Muscle of back (tissue), 11 donors: ENCODE measurements around the gene GGNBP2. TPM values are rescaled to one million over a fixed set of nuclear protein-coding genes. Genes with fewer than 3 reads are reported as not detected.

Experiments used
- DNase-seq, 3 donors: peaks; one replicate each; pipeline versions ENCODE4 v3.0.0 to v3.0.0-alpha.2; 2013
- polyA plus RNA-seq, 10 donors: library from polyadenylated mRNA; unstranded; fragments of 120-200 nt; gene quantifications; one replicate each; pipeline ENCODE4 v1.2.1, GENCODE V29; 2013; ENCODE audit not compliant: insufficient read length in 10 of 10

Gene GGNBP2
- polyA plus RNA-seq, 10 donors: 38.7 to 68.7 (median 54.9) TPM

DNA sequence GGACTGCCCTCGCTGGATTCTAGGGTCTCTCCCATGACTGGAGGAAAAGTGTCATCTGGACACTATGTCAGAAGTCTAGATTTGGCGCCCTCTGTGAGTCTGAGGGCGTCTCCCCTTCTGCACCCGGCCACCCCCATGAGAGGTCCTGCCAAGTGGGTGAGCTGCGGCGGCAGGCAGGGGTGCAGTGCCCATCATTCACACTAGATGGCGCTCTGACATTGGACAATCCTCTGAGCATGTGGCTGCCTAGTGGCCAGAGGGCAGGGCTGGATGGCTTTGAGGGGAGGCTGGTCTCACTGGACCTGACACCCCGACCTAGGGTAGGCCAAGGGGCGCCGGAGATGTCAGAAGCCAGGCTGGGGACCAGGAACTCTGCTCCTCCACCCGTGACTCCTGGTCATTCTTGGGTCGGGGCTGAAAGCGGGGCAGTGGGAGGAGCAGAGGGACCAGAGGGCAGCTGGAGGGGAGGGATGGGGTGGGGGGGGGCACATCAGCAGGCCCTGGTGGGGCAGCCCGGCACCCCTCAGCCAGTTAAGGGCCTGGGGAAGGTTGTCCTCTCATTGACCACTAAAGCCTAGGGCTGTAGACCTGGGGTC lies 84.6 kb downstream of the GGNBP2 start:
- peak; percentile 41 to 84 (median 60) for DNase-seq

DNA sequence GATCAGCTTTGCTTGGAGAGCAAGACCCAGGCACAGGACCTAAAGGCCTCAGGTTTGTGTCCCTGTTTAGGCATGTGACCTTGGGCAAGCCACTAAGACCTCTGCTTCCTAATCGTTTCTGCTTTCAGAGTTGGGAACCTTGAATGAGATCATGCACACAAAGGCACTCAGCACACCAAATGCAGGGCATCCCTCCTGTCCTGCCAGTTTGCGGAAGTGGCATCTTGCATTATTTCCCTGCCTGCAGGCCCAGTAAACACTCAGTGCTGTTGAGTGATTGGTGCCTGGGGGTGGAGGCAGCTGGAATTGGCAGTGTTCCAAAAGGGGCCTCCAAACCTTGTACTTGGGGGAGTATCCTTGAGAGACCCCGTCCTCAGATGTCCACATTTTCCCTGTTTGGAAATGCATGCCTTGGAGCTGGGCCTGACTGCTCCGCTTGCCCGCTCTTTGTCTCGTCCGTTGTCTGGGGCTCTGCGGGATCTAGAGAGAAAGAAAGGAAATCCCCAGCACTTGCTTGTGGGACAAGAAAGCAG lies 85.3 kb downstream of the GGNBP2 start:
- DNase-seq: no peak

DNA sequence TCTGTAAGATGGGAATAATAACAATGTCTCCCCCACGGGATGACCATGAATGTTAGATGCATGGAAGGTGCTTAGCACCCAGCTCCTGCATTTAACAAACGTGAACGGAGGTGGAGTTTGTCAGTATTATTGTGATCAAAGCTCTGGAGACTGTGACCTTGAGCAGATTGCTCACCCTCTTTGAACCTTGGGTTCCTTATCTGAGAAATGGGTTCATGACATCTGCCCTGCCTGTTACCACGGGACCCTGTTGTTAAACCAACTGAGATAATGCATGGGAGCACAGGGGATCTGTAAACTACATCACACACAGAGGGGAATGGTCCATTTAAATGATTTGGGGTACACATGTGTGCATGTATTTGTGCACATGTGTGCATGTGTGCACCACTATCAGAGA lies 86.3 kb downstream of the GGNBP2 start:
- no peak for DNase-seq

- no peak for DNase-seq
These were observed 88.4 kb downstream of the GGNBP2 start for GRCh38 chr17:36632916-36633771.

Other genes starting within 250 kb of the GGNBP2 start
- gene TBC1D3G, start 221.0 kb upstream of the GGNBP2 start, polyA plus RNA-seq: 1 to 10 TPM in 2 of 10 donors, not detected in 8; 1.4 to 1.9 TPM
- 1 to 10 TPM in 1 of 10 donors, not detected in 9; 9.4 TPM for gene TBC1D3H, start 156.5 kb upstream of the GGNBP2 start, polyA plus RNA-seq
- 10 to 100 TPM; 48.3 to 63.5 (median 54.7) TPM for gene ZNHIT3, start 58.2 kb upstream of the GGNBP2 start, polyA plus RNA-seq
- gene MYO19, start 10.1 kb upstream of the GGNBP2 start, polyA plus RNA-seq: 10 to 100 TPM; 19.5 to 49.0 (median 27.1) TPM
- gene PIGW, start 9.9 kb upstream of the GGNBP2 start, polyA plus RNA-seq: 10 to 100 TPM in 1 of 10 donors, 1 to 10 TPM in 9; 6.6 to 10.3 (median 8.4) TPM
- gene DHRS11, start 47.0 kb downstream of the GGNBP2 start, polyA plus RNA-seq: 1 to 10 TPM; 4.2 to 8.5 (median 5.9) TPM
- 1 to 10 TPM; 2.5 to 3.7 (median 3.3) TPM for gene MRM1, start 56.7 kb downstream of the GGNBP2 start, polyA plus RNA-seq